HG02885 (cell line): Measurements from ENCODE around the gene SHISA9.

Experiments
- ATAC-seq: cut with Tn5 transposase; IDR thresholded peaks from one replicate; pipeline ENCODE4 v1.9.1; 2021; ENCODE audit warnings: mild to moderate bottlenecking; ENCODE audit not compliant: unreplicated experiment, poor library complexity

SHISA9 gene

DNA sequence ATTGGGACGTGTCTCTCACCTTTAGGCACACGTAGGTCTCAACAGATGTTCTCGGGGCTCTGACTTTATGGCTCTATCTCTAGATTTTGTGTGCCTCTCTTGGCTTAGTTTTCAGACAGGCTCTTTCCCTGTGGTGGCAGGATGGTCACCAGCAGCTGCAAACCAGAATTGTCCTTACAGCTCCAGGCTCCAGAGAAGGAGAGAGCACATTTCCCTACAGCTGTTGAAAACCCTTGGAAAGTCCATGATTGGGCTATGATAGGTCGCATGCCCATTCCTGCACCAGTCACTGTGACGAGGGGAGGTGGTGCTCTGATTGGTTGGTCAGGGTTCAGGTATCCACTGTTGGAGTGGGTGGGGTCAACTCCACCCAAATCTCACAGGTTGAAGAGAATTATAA lies 41.5 kb downstream of the SHISA9 start:
- ATAC-seq, result no peak

DNA sequence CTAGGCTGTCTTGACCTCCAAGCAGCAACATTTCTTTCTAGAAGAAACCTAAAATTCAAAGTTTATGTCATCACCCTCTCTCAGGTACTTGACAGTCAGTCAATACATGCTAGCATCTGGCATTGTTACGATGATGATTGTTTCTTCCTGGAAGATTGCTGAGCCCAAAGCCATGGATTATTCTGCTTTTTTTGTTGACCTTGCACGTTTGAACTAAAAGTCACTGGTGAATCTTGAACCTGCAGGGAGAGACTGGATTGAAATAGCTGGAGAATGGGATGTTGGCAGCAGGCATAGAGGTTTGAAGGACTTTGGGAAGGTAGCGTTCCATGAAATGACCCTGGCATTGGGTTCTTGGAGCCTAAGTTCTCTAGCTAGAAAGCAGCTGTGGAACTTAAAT lies 42.9 kb downstream of the SHISA9 start:
- ATAC-seq, result no peak

DNA sequence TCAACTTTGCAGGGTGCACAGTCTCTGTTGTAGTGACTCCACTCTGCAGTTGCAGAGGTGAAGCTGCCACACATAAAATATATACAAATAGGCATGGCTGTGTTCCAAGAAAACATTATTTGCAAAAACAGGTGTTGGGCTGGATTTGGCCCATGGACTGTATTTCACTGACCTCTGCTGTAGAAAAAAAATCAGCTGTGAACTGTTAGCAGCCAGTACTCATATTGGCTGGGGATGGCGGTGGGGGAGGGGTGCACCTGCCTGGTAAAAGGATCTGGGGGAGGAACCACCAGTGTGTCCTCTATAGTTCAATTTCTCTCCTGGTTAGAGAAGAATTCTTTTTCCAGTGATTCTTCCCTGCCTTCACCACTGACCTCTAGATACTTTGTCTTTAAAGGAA lies 50.0 kb downstream of the SHISA9 start:
- ATAC-seq, result no peak

DNA sequence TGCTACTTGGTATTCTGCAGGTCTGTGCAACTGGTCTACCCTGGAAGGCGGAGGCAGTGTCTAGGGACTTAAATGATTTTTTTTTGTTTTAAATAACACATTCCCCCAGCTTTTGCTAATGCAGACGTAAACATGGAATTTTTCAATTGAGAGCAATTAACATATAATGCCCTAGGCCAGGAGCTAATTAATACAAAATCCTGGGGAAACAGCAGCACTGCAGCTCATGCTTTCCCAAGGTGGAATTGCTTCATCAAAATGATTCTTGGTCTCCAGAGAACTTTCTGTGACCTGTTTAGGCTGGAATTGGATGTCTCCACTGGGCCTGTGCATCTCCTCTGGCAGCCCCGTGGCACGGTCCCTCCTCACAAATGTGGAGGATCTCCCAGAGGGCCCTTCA lies 50.6 kb downstream of the SHISA9 start:
- no peak for ATAC-seq

DNA sequence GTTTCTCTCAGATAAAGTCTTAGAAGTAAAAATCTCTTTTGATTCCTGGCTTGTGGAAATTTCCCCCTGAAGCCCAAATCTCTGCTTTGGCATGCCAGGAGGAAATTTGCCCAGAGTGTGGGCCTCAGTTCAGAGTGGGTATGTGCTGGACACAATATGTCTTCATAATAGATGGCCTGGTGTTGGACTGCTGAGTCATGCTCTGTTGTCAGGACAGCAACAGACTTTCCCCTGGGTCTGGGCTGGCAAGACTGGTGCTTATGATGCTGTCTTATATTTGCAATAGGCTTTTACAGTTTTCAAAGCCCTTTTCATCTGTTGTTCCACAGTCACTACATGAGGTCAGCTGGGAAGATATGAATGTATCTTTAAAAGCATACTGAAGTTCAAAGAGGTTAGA lies 57.0 kb downstream of the SHISA9 start:
- no peak for ATAC-seq

DNA sequence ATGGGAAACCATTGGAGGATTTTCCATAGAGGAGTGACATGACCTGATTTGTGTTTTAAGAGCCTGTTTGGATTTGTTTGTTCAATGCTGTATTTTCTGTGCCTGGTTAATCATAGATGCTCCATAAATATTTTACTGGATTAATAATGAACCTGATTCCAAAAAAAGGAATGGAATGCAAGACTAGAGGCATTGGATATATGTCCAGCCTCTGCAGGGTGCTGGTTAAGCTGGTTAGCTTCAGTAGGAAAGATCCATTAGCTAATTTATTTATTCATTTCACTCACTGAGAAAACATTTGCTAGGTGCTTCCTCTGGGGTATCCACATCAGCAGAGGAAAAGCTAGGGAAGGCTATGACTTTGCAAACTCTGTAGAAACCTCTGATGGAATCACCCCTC lies 57.7 kb downstream of the SHISA9 start:
- ATAC-seq, result no peak

DNA sequence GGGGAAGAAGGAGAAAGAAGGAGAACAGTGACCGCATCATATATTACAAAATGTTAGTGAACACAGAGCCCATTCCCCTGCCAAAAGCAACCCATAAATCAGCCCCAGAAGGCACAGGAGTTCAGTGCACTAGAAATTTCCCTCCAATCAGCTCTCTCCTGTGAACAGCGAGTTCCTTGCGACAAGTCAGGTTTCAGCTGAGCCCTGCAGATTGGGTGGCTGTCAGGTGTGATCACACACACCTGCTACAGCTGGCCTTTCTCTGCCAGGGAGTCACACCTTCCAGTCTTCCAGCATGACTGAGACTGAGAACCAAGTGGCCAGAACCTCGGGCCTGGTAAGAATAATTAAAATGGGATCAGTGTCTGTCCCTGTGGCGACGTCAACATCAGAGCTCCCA lies 60.2 kb downstream of the SHISA9 start:
- ATAC-seq, result no peak

DNA sequence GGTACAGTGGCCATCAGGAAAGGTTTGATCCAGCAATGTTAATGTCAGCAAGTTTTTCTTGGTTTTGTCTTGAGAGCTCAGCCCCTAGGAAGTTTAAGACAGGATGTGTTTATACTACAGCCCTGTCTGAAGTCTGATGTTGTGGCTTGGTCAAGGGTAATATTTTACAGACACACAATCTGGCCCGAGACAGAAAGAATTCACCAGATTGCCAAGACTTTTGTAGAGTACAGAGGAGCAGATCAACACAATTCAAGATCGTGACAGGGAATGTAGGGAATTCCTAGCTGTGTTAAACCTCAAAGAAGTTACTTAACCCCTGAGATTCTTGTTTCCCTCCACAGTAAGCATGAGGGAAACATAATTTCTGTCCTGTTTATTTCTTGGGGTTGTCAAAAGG lies 63.1 kb downstream of the SHISA9 start:
- no peak for ATAC-seq

DNA sequence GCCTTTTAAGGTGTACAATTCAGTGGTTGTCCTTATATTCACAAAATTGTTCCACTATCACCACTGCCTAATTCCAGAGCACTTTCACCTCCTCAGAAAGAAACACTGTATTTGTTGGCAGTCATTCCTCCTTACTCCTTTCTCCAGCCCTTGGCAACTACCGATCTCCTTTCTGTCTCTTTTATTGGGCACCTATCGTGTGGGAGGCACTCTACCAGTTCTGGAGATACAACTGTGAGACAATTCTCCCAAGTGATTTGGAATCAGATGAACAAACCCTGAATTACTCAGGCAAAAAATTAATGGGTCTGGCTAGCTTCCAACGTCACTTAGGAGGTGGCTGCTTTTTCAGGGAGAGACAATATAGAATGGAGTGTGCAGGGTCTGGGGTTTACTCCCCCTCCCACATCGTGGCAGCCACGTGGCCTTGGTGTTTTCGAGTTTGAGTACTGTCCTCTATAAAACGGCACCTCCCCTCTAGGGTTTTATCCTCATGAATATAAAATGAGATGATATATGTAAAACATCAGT lies 63.9 kb downstream of the SHISA9 start:
- no peak for ATAC-seq

DNA sequence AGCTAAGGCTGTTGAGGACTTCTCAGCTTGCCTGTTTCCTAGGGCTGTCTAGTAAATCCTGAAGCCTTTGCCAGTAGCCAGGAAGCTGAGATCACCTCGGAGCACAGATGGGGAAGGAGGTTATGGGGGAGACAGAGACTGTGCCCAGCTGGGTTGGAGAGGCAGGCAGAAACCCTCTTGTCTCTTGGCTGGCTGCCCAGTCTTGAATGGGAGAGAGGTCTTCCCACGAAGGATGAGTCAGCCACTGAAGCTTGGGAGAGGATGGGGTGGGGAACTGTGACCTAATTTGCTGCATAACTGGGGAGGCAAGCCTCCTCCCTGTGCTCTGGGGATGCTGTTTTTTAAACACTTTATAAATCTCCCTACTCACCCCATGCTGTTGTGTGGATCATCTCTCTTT lies 69.8 kb downstream of the SHISA9 start:
- ATAC-seq, result no peak

DNA sequence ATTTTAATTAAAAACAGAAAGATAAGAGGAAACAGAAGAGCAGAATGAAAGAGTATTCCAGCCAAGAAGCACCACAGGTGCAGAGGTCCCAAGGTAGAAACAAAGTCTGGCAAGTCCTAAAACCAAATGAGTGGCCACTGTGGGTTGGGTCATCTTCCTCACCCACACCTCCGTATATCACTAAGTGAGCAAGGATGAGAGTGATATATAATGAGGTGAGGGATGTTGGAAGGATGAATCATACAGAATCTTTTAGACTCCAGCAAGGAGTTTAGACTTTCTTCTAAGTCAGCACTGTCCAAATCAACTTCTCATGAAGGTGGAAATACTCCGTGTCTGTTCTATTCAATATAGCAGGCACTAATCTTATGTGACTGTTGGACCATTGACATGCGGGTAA lies 70.8 kb downstream of the SHISA9 start:
- ATAC-seq, result no peak

DNA sequence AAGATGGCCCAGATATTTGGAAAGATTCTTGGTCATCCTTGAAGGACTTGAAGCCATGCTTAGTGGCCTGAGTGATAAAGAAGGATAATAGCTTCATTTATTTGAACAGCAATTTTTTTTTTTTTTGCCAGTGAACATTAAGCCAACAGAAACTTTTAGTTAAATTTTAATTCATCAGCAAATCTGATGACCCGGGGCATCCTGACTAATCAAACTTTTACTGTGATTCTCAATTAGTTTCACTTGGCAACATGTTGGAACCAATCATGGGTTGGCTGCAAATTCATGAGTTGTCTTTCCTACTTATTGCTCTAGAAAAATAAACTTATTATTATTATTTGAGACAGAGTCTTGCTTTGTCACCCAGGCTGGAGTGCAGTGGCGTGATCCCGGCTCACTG lies 74.4 kb downstream of the SHISA9 start:
- ATAC-seq, result no peak

DNA sequence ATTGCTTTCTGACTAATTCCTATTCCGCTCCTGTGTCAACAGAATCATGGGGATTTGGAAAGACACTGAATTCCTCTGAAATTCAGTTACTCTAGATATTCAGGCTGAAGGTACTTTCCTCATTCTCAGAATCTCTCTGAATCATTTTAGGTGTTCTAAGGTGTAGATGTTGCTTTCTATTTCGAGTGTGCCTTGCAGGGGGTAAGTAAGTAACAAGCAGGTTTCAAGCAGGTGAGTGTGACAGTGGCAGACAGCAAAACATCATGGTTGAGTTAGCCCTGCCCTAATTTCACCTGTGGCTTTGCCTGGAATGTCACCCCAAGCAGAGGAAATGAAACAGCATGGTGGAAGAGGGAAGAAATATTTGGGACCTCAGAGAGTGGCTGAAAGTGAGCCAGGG lies 75.1 kb downstream of the SHISA9 start:
- no peak for ATAC-seq

DNA sequence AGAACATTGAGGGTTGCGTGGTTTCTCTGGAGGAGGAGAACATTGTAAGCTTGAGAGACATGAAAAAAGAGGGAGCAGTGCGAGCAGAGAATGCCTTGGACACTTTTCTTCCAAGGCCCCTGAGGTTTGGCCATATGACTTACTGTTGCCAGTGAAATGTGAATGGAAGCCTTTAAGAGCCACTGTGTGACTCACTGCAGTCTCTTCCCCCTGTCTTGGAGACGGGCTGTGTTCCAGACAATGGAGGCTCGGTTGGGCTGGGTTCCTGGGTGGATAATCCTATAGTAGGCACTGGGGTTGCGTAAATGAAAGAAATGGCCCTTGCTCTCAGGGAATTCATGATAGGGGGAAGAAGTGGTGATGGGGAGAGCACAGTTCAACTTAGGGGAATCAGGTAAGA lies 75.5 kb downstream of the SHISA9 start:
- ATAC-seq, result no peak

DNA sequence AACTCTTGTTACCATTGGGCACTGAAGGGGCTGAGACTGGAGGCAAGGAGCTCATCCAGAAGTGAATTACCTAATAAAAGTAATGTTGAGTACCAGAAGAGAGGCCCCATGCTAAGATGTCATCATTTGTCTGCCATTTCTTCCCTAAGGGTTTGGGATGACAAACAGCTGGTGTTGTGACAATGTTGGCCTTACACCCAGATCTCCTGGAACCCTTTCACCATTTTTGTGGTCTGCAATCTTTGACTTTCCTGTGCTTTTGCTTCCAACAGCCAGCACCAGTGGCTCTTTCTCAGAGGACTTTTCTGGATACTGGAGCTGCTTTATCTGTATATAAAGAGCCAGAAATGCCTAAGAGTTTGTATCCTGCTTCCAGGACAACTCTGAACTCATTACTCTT lies 84.1 kb downstream of the SHISA9 start:
- ATAC-seq, result no peak

DNA sequence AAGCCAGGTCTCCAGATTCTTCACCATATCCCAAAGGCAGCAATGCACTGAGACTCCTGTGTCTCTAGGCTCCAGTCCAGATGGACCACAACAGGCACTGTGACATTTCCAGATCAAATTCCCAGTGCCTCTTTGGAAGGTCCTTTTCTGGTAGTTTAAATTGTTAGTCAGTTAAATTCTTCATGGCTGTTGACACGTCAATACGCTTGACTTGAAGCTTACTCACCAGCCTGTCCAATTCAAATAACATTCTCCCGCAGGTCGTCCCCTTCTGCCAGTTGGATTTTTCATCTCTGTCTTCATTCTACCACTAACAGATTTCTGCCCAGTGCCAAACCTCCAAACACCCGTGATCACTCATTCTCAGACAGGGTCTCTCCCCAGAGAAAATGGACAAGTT lies 86.7 kb downstream of the SHISA9 start:
- no peak for ATAC-seq

DNA sequence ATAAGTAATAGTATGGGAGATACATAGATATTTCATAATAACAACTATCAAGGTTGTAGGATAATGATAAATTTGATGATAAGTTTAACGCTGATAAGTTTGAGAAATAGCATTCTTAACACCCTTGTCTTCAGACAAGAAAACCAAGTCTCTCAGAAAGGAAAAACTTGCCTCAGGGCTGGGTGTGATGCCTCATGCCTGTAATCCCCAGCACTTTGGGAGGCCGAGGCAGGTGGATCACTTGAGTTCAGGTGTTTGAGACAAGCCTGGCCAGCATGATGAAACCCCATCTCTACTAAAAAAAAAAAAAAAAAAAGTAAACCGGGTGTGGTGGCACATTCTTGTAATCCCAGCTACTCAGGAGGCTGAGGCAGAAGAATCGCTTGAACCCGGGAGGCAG lies 90.7 kb downstream of the SHISA9 start:
- no peak for ATAC-seq

DNA sequence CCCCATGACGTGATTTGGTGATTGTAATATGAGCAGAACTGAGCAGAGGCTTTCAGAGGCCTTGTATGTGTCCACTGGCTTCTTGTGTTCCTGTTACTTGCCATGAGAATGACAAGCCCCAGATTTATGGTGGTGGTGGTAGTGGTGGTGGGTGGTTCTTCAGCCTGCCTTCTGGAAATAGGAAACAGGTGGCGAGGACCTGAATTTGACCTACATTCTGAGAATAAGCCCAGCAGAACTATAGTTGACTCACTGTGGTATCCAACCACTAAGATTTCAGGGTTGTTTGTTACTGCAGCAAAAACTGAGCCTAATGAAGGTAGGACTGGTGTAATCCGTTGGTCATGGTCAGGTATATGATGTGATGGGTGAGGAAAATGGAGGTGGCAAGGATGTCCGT lies 93.0 kb downstream of the SHISA9 start:
- ATAC-seq, result no peak

DNA sequence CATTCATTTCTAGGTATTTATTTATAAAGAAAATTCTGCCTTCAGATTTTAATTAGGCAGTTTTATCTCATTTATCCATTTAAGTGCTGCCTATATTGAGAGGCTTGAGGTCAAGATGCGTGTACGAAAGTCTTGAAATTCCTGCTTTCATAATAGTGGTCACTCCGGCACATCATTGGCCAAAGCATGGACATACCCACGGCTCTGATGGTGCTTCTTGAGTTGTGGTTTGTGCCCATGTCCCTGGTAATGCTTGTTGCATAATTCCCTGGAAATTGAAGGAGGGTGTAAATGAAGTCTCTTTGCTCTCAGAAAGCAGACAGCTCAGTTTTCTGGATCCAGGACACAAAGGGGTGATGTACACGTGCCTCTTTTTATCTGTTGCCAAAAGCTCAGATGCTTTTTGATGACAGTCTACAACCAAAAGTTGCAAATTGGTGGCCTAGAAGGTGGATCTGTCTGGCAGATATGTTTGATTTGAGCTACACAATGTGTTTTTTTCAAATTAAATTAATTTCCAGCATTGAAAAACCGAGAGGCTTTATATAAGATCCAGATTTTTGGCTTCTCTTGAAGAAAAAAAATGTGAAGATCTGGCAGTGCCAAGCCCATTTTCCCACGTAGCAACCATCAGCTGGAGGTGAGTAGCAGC lies 94.4 kb downstream of the SHISA9 start:
- ATAC-seq, result no peak

DNA sequence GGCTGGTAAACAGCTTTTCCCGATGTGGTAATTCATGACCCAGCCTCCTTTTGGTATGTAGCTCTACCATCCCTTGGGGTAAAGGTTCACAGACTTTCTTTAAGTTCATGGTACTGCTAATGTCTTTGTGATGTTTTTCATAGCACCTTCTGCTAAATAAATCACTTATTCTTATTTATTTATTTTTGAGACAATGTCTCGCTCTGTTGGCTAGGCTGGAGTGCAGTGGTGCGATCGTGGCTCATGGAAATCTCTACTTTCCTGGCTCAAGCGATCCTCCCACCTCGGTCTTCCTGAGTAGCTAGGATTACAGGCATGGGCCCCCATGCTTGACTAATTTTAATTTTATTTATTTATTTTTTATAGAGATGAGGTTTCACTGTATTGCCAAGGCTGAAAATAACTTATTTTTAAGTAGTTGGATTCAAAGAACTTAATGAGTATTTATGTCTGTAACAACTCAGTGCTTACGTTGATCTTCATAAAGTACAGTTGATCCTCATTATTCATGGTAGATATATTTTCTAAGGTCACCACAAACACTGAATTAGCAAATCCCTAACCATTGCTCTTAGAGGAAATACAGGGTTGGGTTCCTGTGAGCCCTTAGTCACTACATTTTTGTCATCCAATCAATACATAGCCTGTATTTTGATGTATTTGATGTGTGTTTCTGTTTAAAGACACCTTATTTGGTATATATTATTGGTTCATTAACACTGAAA lies 97.1 kb downstream of the SHISA9 start:
- ATAC-seq, result no peak

DNA sequence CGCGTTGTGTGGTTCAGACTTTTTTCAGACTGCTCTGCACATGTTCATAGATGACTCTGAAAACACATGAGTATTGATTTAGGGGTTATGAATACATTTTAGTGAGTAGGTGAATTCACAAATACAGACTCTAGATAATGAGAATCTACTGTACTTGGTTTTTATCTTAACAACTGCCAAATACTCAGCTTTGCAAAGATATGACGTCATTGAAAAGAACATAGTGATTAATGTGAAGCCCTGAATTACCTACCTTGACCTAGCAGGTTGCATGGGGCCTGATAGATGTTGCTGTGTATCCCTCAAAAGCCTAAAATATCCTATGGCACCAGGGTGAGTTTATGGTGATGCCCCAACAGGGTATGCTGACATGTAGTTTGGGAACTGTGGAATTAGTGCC lies 98.0 kb downstream of the SHISA9 start:
- ATAC-seq, result no peak

DNA sequence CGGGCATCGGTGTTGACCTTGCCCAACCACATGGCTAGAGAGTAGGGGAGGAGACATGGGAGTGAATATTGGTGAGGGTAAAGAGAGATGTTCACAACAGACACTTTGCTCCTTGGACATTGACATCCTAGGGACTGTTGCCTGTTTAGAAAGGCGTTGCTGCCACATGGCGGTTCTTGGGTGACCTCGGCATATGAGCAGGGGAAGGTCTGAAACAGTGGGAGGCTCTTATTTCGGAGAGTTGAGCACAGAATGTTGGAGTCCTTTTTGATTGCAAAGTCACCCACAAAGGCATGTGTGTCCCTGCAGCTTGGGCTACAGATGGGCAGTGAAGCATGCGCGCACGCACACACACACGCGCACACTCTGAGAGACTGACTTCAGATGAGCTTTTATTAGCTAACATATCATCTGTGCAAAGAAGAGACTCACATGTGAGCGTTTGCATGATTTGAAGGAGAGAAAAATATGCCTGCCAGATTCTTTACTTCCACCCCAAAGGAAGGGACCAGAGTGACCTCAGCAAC lies 104.4 kb downstream of the SHISA9 start:
- no peak for ATAC-seq
